GM23338 (cell line): ENCODE data around the gene ZNF282. TPM values are rescaled to one million over a fixed set of nuclear protein-coding genes. Genes with fewer than 3 reads are reported as not detected.

Experiments
- ATAC-seq: fragments of 200-7000 bp; cut with Tn5 transposase; 3 replicates; pipeline ENCODE4 v1.9.1; 2020
- DNase-seq: peaks from one replicate; pipeline ENCODE4 v3.0.0-alpha.2; 2015; ENCODE audit warnings: low spot score
- H2AFZ ChIP-seq: fragments of 200-600 bp; sonication (generic); 2 replicates; pipeline ENCODE4 v1.8.0; 2016; ENCODE audit warnings: antibody characterized with exemption, mild to moderate bottlenecking, moderate library complexity
- H3F3A ChIP-seq: fragments of 200-600 bp; sonication (generic); replicated peaks from 2 replicates; pipeline ENCODE4 v1.8.0; 2017; ENCODE audit warnings: antibody characterized with exemption, mixed run types, low read depth
- H3K27ac ChIP-seq: fragments of 200-600 bp; sonication (generic); 2 replicates; pipeline ENCODE4 v1.6.1; 2016; ENCODE audit warnings: low read depth
- H3K27me3 ChIP-seq: fragments of 200-600 bp; sonication (generic); 2 replicates; pipeline ENCODE4 v1.8.0; 2016; ENCODE audit warnings: mild to moderate bottlenecking, mixed run types, moderate library complexity; ENCODE audit not compliant: insufficient read depth
- H3K36me3 ChIP-seq: fragments of 200-600 bp; sonication (generic); 2 replicates; pipeline ENCODE4 v1.8.0; 2016; ENCODE audit warnings: mild to moderate bottlenecking; ENCODE audit not compliant: insufficient read depth
- H3K4me1 ChIP-seq: fragments of 200-600 bp; sonication (generic); 2 replicates; pipeline ENCODE4 v1.8.0; 2016; ENCODE audit warnings: mild to moderate bottlenecking, moderate library complexity; ENCODE audit not compliant: insufficient read depth
- H3K4me2 ChIP-seq: fragments of 200-600 bp; sonication (generic); 2 replicates; pipeline ENCODE4 v1.7.1; 2017; ENCODE audit warnings: mixed run types
- H3K4me3 ChIP-seq: fragments of 200-600 bp; sonication (generic); 2 replicates; pipeline ENCODE4 v1.6.1; 2016; ENCODE audit warnings: mixed run types
- H3K79me2 ChIP-seq: fragments of 200-600 bp; sonication (generic); replicated peaks from 2 replicates; pipeline ENCODE4 v1.8.0; 2017; ENCODE audit warnings: mild to moderate bottlenecking; ENCODE audit not compliant: insufficient read depth
- H3K9me2 ChIP-seq: fragments of 200-600 bp; sonication (generic); 2 replicates; pipeline ENCODE4 v1.8.0; 2017; ENCODE audit not compliant: insufficient read depth
- H4K20me1 ChIP-seq: fragments of 200-600 bp; sonication (generic); replicated peaks from 2 replicates; pipeline ENCODE4 v1.8.0; 2017; ENCODE audit warnings: mild to moderate bottlenecking; ENCODE audit not compliant: insufficient read depth
- H3K27ac Mint-ChIP-seq: 2 replicates; pipeline ENCODE4 v1.8.0; 2020; ENCODE audit warnings: inconsistent platforms, mild to moderate bottlenecking, moderate library complexity, mixed read lengths
- H3K27me3 Mint-ChIP-seq: 3 replicates; pipeline ENCODE4 v1.8.0; 2022; ENCODE audit warnings: low read depth, mild to moderate bottlenecking, moderate library complexity, mixed read lengths, inconsistent platforms; ENCODE audit not compliant: insufficient read depth, poor library complexity
- H3K36me3 Mint-ChIP-seq: 3 replicates; pipeline ENCODE4 v1.8.0; 2021; ENCODE audit warnings: low read depth, mild to moderate bottlenecking, inconsistent platforms, moderate library complexity, mixed read lengths
- H3K4me1 Mint-ChIP-seq: 3 replicates; pipeline ENCODE4 v1.8.0; 2020; ENCODE audit warnings: mild to moderate bottlenecking, inconsistent platforms, mixed read lengths
- H3K4me3 Mint-ChIP-seq: 3 replicates; pipeline ENCODE4 v1.8.0; 2021; ENCODE audit warnings: moderate library complexity, mild to moderate bottlenecking, inconsistent platforms, mixed read lengths
- H3K9me3 Mint-ChIP-seq: 3 replicates; pipeline ENCODE4 v1.8.0; 2020; ENCODE audit warnings: moderate library complexity, mild to moderate bottlenecking, inconsistent platforms, mixed read lengths
- CREB1 ChIP-seq: fragments of 250-450 bp; sonication (Bioruptor Pico); IDR thresholded peaks from 2 replicates; pipeline ENCODE4 v1.5.0; 2020; ENCODE audit warnings: low read depth, mild to moderate bottlenecking, moderate library complexity
- EZH2 ChIP-seq: fragments of 200-600 bp; sonication (generic); IDR thresholded peaks from one replicate; pipeline ENCODE4 v1.8.0; 2017; ENCODE audit warnings: antibody characterized with exemption, mild to moderate bottlenecking, low read depth; ENCODE audit not compliant: unreplicated experiment
- EZH2phosphoT487 ChIP-seq: fragments of 200-600 bp; sonication (generic); IDR thresholded peaks from one replicate; pipeline ENCODE4 v1.8.1; 2018; ENCODE audit warnings: antibody characterized with exemption; ENCODE audit not compliant: unreplicated experiment
- JUNB ChIP-seq: IDR thresholded peaks from one replicate; pipeline ENCODE4 v1.6.1; 2016; ENCODE audit warnings: antibody characterized with exemption; ENCODE audit not compliant: unreplicated experiment
- NANOG ChIP-seq: IDR thresholded peaks from 2 replicates; pipeline ENCODE4 v1.6.1; 2016; ENCODE audit warnings: antibody characterized with exemption, borderline replicate concordance
- POLR2AphosphoS5 ChIP-seq: IDR thresholded peaks from 2 replicates; pipeline ENCODE4 v1.6.1; 2016; ENCODE audit warnings: antibody characterized with exemption, low read depth
- STAT1 ChIP-seq: IDR thresholded peaks from one replicate; pipeline ENCODE4 v1.6.1; 2016; ENCODE audit warnings: antibody characterized with exemption; ENCODE audit not compliant: unreplicated experiment
- ZNF114 ChIP-seq: fragments of 250-450 bp; sonication (Bioruptor Pico); IDR thresholded peaks from 2 replicates; pipeline ENCODE4 v1.5.0; 2020; ENCODE audit warnings: mild to moderate bottlenecking, moderate library complexity
- ZNF331 ChIP-seq: fragments of 250-450 bp; sonication (Bioruptor Pico); IDR thresholded peaks from 2 replicates; pipeline ENCODE4 v1.5.0; 2020; ENCODE audit warnings: low read depth, mild to moderate bottlenecking, moderate library complexity
- polyA plus RNA-seq: library from polyadenylated mRNA; unstranded; fragments of >200 nt; fragmentation: Nextera tagmentation; extraction: Ambion mirVana; gene quantifications from 2 replicates; pipeline ENCODE4 v1.2.1, GENCODE V29; 2016
- total RNA-seq: library from RNA; depleted of rRNA; stranded (reverse); fragments of >200 nt; shearing (Covaris generic); gene quantifications from 2 replicates; pipeline ENCODE4 v1.2.3, GENCODE V29; 2014
- TF ChIP-seq, protein P1 (sequence below): IDR thresholded peaks from one replicate; pipeline ENCODE4 v1.6.1; 2018; ENCODE audit warnings: antibody characterized with exemption; ENCODE audit not compliant: unreplicated experiment
- TF ChIP-seq, protein P2 (sequence below): IDR thresholded peaks from 2 replicates; pipeline ENCODE4 v1.6.1; 2016; ENCODE audit warnings: antibody characterized with exemption
- TF ChIP-seq, protein P3 (sequence below): fragments of 250-450 bp; sonication (Bioruptor Pico); IDR thresholded peaks from 2 replicates; pipeline ENCODE4 v1.5.0; 2020; ENCODE audit warnings: mild to moderate bottlenecking, moderate library complexity
- TF ChIP-seq, protein P4 (sequence below), 2 experiments: fragments of 200-600 bp in 1 of 2; sonication (generic) in 1 of 2; conservative IDR thresholded peaks; 2 replicates each; pipeline versions ENCODE4 v1.5.1 to v1.6.1; 2016 to 2017; ENCODE audit warnings: antibody characterized with exemption in 2 of 2, low read depth in 2 of 2, mild to moderate bottlenecking in 2 of 2, moderate library complexity in 1 of 2

Gene ZNF282
- total and polyA plus RNA-seq, 2 experiments from 2014 or later, result 7.2 to 36.3 TPM

DNA sequence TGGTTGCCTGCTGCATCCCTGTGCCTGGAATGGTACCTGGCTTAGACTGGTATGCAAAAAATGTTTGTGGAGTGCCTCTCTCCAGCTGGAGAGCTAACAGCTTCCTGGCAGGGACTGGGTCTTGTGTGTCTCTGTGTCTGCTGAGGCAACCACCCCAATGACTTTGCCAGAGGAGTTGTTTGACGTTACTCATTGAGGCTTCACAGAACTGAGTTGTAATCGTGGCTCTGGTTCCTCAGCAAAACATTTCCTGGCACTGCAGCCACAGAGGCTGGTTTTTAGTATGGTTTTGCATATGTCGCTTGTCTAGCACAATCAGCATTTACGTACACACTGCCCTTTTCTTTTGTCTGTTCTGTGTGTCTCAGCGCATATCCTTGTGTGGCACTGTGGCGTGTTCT, 7.5 kb downstream of the ZNF282 start:
- DNase-seq, result no peak
- H3K4me1 Mint-ChIP-seq, result peaks cover 18% of the 10 kb centered on the region
- Histone ChIP-seq H4K20me1 (peaks cover 15% of the 10 kb centered on the region), H3K79me2 (peaks cover 48% of the 10 kb centered on the region), H3K27me3 (no peaks in the 10 kb centered on the region), H3K4me3 (no peak overlapping the region), H3K9me2 (no peaks in the 10 kb centered on the region), H3F3A (peaks cover 9% of the 10 kb centered on the region), H3K4me2 (no peak overlapping the region), H3K4me1 (0 out of 2 replicates have a peak, but pooled peaks cover 5% of the 10 kb centered on the region), H2AFZ (no peak overlapping the region), H3K27ac (peak overlapping the region; percentile 5; the same call in 1 of the 2 replicates), H3K36me3 (peaks cover 61% of the 10 kb centered on the region)
- TF ChIP-seq ZNF331 (no peak), NANOG (no peak), ZNF114 (CRISPR knock-in tag) (no peak), EZH2 (no peak), CREB1 (CRISPR knock-in tag) (no peak), JUNB (no peak), POLR2AphosphoS5 (no peak), STAT1 (no peak), EZH2phosphoT487 (no peak)
- TF ChIP-seq, protein P1, sequence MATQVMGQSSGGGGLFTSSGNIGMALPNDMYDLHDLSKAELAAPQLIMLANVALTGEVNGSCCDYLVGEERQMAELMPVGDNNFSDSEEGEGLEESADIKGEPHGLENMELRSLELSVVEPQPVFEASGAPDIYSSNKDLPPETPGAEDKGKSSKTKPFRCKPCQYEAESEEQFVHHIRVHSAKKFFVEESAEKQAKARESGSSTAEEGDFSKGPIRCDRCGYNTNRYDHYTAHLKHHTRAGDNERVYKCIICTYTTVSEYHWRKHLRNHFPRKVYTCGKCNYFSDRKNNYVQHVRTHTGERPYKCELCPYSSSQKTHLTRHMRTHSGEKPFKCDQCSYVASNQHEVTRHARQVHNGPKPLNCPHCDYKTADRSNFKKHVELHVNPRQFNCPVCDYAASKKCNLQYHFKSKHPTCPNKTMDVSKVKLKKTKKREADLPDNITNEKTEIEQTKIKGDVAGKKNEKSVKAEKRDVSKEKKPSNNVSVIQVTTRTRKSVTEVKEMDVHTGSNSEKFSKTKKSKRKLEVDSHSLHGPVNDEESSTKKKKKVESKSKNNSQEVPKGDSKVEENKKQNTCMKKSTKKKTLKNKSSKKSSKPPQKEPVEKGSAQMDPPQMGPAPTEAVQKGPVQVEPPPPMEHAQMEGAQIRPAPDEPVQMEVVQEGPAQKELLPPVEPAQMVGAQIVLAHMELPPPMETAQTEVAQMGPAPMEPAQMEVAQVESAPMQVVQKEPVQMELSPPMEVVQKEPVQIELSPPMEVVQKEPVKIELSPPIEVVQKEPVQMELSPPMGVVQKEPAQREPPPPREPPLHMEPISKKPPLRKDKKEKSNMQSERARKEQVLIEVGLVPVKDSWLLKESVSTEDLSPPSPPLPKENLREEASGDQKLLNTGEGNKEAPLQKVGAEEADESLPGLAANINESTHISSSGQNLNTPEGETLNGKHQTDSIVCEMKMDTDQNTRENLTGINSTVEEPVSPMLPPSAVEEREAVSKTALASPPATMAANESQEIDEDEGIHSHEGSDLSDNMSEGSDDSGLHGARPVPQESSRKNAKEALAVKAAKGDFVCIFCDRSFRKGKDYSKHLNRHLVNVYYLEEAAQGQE, result no peak
- TF ChIP-seq, protein P2, sequence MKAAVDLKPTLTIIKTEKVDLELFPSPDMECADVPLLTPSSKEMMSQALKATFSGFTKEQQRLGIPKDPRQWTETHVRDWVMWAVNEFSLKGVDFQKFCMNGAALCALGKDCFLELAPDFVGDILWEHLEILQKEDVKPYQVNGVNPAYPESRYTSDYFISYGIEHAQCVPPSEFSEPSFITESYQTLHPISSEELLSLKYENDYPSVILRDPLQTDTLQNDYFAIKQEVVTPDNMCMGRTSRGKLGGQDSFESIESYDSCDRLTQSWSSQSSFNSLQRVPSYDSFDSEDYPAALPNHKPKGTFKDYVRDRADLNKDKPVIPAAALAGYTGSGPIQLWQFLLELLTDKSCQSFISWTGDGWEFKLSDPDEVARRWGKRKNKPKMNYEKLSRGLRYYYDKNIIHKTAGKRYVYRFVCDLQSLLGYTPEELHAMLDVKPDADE, result no peak
- TF ChIP-seq, protein P3, sequence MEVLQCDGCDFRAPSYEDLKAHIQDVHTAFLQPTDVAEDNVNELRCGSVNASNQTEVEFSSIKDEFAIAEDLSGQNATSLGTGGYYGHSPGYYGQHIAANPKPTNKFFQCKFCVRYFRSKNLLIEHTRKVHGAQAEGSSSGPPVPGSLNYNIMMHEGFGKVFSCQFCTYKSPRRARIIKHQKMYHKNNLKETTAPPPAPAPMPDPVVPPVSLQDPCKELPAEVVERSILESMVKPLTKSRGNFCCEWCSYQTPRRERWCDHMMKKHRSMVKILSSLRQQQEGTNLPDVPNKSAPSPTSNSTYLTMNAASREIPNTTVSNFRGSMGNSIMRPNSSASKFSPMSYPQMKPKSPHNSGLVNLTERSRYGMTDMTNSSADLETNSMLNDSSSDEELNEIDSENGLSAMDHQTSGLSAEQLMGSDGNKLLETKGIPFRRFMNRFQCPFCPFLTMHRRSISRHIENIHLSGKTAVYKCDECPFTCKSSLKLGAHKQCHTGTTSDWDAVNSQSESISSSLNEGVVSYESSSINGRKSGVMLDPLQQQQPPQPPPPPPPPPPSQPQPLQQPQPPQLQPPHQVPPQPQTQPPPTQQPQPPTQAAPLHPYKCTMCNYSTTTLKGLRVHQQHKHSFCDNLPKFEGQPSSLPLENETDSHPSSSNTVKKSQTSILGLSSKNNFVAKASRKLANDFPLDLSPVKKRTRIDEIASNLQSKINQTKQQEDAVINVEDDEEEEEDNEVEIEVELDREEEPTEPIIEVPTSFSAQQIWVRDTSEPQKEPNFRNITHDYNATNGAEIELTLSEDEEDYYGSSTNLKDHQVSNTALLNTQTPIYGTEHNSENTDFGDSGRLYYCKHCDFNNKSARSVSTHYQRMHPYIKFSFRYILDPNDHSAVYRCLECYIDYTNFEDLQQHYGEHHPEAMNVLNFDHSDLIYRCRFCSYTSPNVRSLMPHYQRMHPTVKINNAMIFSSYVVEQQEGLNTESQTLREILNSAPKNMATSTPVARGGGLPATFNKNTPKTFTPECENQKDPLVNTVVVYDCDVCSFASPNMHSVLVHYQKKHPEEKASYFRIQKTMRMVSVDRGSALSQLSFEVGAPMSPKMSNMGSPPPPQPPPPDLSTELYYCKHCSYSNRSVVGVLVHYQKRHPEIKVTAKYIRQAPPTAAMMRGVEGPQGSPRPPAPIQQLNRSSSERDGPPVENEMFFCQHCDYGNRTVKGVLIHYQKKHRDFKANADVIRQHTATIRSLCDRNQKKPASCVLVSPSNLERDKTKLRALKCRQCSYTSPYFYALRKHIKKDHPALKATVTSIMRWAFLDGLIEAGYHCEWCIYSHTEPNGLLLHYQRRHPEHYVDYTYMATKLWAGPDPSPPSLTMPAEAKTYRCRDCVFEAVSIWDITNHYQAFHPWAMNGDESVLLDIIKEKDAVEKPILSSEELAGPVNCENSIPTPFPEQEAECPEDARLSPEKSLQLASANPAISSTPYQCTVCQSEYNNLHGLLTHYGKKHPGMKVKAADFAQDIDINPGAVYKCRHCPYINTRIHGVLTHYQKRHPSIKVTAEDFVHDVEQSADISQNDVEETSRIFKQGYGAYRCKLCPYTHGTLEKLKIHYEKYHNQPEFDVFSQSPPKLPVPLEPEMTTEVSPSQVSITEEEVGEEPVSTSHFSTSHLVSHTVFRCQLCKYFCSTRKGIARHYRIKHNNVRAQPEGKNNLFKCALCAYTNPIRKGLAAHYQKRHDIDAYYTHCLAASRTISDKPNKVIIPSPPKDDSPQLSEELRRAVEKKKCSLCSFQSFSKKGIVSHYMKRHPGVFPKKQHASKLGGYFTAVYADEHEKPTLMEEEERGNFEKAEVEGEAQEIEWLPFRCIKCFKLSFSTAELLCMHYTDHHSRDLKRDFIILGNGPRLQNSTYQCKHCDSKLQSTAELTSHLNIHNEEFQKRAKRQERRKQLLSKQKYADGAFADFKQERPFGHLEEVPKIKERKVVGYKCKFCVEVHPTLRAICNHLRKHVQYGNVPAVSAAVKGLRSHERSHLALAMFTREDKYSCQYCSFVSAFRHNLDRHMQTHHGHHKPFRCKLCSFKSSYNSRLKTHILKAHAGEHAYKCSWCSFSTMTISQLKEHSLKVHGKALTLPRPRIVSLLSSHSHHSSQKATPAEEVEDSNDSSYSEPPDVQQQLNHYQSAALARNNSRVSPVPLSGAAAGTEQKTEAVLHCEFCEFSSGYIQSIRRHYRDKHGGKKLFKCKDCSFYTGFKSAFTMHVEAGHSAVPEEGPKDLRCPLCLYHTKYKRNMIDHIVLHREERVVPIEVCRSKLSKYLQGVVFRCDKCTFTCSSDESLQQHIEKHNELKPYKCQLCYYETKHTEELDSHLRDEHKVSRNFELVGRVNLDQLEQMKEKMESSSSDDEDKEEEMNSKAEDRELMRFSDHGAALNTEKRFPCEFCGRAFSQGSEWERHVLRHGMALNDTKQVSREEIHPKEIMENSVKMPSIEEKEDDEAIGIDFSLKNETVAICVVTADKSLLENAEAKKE (CRISPR knock-in tag), result no peak
- TF ChIP-seq, protein P4, sequence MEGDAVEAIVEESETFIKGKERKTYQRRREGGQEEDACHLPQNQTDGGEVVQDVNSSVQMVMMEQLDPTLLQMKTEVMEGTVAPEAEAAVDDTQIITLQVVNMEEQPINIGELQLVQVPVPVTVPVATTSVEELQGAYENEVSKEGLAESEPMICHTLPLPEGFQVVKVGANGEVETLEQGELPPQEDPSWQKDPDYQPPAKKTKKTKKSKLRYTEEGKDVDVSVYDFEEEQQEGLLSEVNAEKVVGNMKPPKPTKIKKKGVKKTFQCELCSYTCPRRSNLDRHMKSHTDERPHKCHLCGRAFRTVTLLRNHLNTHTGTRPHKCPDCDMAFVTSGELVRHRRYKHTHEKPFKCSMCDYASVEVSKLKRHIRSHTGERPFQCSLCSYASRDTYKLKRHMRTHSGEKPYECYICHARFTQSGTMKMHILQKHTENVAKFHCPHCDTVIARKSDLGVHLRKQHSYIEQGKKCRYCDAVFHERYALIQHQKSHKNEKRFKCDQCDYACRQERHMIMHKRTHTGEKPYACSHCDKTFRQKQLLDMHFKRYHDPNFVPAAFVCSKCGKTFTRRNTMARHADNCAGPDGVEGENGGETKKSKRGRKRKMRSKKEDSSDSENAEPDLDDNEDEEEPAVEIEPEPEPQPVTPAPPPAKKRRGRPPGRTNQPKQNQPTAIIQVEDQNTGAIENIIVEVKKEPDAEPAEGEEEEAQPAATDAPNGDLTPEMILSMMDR (conservative IDR thresholded peaks at IDR 0.05; ENCODE audit: low read depth in 2 of 2), result no peak
- H3K36me3 Mint-ChIP-seq, result peaks cover 92% of the 10 kb centered on the region
- H3K27ac Mint-ChIP-seq, result no peak overlapping the region
- no peaks in the 10 kb centered on the region; the same call in 2 of the 3 replicates for H3K9me3 Mint-ChIP-seq
- no peak for ATAC-seq
- H3K4me3 Mint-ChIP-seq, result no peak overlapping the region
- H3K27me3 Mint-ChIP-seq, result peaks cover 4% of the 10 kb centered on the region
